GM15510 (cell line): ENCODE measurements around the gene RUNX1.

Source experiments
- POLR2A ChIP-seq: IDR thresholded peaks from 3 replicates; pipeline ENCODE4 v1.6.1; 2011; ENCODE audit warnings: borderline replicate concordance; ENCODE audit not compliant: insufficient read length; ENCODE audit errors: extremely low read depth

The RUNX1 gene

GRCh38 chr21:34799092-34799491 lies 250.0 kb downstream of the RUNX1 start:
- TF ChIP-seq POLR2A, result no peak

GRCh38 chr21:34797921-34798535 lies 251.1 kb downstream of the RUNX1 start:
- no peak for TF ChIP-seq POLR2A

GRCh38 chr21:34797201-34797525 lies 251.9 kb downstream of the RUNX1 start:
- TF ChIP-seq POLR2A, result no peak

GRCh38 chr21:34796518-34797200 lies 252.4 kb downstream of the RUNX1 start:
- no peak for TF ChIP-seq POLR2A

GRCh38 chr21:34795548-34796180 lies 253.4 kb downstream of the RUNX1 start:
- no peak for TF ChIP-seq POLR2A

- TF ChIP-seq POLR2A, result no peak
Observed at GRCh38 chr21:34795175-34795547, 253.9 kb downstream of the RUNX1 start.

- no peak for TF ChIP-seq POLR2A
Observed at GRCh38 chr21:34794686-34795085, 254.4 kb downstream of the RUNX1 start.

GRCh38 chr21:34793471-34793870 lies 255.6 kb downstream of the RUNX1 start:
- no peak for TF ChIP-seq POLR2A

GRCh38 chr21:34792504-34793089 lies 256.5 kb downstream of the RUNX1 start:
- TF ChIP-seq POLR2A, result no peak

GRCh38 chr21:34791776-34792503 lies 257.2 kb downstream of the RUNX1 start:
- no peak for TF ChIP-seq POLR2A

GRCh38 chr21:34790834-34791233 lies 258.3 kb downstream of the RUNX1 start:
- no peak for TF ChIP-seq POLR2A

GRCh38 chr21:34790341-34790740 lies 258.8 kb downstream of the RUNX1 start:
- no peak for TF ChIP-seq POLR2A

GRCh38 chr21:34788879-34789278 lies 260.2 kb downstream of the RUNX1 start:
- no peak for TF ChIP-seq POLR2A

- no peak for TF ChIP-seq POLR2A
Observed at GRCh38 chr21:34783815-34784214, 265.3 kb downstream of the RUNX1 start.
